ENCODE data around the gene XYLT1. TPM values are rescaled to one million over a fixed set of nuclear protein-coding genes. Genes with fewer than 3 reads are reported as not detected.

Gene XYLT1
- total RNA-seq, 1 donor from 2014 or later: 17.6 TPM

DNA sequence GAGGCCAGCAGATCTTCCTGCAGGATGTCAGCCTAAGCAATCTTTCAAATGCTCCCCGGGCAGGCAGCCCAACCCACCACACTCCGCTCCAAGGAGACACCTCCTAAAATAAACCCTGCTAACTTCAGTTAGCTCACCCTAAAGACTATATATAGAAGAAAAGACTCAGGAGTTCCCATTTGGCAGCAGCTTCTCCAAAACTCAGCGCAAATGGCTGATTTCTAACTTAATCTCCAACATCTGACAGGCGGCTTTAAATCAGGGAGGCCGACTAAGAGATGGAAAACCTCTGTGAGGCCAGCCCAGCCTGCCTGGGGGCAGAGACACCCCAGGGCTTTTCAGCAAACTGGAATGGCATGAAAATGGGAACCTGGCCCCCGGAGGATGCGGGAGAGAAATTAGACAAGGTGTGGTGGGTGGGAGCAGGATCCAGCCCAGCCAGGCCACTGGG, 91.6 kb downstream of the XYLT1 start:
- TF ChIP-seq, protein P1, sequence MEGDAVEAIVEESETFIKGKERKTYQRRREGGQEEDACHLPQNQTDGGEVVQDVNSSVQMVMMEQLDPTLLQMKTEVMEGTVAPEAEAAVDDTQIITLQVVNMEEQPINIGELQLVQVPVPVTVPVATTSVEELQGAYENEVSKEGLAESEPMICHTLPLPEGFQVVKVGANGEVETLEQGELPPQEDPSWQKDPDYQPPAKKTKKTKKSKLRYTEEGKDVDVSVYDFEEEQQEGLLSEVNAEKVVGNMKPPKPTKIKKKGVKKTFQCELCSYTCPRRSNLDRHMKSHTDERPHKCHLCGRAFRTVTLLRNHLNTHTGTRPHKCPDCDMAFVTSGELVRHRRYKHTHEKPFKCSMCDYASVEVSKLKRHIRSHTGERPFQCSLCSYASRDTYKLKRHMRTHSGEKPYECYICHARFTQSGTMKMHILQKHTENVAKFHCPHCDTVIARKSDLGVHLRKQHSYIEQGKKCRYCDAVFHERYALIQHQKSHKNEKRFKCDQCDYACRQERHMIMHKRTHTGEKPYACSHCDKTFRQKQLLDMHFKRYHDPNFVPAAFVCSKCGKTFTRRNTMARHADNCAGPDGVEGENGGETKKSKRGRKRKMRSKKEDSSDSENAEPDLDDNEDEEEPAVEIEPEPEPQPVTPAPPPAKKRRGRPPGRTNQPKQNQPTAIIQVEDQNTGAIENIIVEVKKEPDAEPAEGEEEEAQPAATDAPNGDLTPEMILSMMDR (IDR thresholded peaks at IDR 0.05): no peak
- Mint-ChIP-seq H3K9me3 (ENCODE audit: low read depth) (no peaks in the 10 kb centered on the region), H3K4me3 (ENCODE audit: unreplicated experiment) (peak overlapping the region; percentile 42), H3K27me3 (ENCODE audit: low read depth) (no peaks in the 10 kb centered on the region), H3K36me3 (ENCODE audit: low read depth) (no peaks in the 10 kb centered on the region), H3K27ac (ENCODE audit: unreplicated experiment) (peak overlapping the region; percentile 88), H3K4me1 (ENCODE audit: low read depth) (peaks cover 47% of the 10 kb centered on the region)
- DNase-seq (ENCODE audit: low spot score): no peak

DNA sequence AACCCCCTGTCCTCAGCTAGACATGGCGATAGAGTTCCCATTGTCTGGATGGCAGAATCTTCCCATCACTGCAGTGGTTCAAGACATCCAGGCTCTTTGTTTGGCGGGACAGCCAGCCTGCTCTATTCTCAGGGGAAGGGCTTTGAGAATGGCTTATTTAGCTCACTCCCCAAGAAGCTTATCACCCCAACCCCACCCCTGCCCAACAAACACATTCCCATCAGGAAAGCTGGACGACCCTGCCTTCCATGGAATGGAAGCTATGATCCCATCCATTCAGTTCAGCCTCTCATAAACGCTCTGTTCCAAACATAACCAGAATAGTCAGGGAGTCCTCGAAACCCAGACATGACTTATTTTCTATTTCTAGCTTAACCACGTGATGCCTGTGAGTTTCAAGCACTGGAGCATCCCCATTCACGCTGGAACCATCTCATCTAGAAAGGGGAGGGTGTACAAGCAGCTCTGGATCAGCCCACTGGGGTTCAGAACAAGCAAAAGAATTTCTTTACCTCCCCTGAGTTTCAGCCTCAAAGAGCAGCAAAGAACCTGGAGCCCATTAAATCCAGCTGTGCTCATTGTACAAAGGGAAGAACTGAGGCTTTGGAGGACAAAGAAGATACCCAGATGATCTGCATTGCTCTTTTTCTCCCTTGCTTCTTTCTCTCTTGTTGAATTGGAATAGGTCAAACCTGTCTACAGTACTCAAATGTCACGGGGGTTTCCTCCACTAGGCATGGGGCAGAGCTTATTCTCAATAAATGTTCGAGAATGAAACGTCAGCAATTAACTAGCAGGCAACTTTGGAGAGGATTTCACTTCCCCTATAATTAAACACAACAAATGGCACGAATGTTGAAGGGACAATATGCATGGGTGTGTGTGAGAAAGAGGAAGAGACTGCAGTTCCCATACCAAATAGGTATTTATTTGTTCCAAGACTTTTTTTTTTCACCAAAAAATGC, 93.1 kb downstream of the XYLT1 start:
- TF ChIP-seq, protein P1 (IDR thresholded peaks at IDR 0.05): no peak
- Mint-ChIP-seq H3K4me3 (ENCODE audit: unreplicated experiment) (no peak overlapping the region), H3K27me3 (ENCODE audit: low read depth) (no peaks in the 10 kb centered on the region), H3K27ac (ENCODE audit: unreplicated experiment) (peak overlapping the region; percentile 63), H3K9me3 (ENCODE audit: low read depth) (no peaks in the 10 kb centered on the region), H3K4me1 (ENCODE audit: low read depth) (peaks cover 39% of the 10 kb centered on the region), H3K36me3 (ENCODE audit: low read depth) (no peaks in the 10 kb centered on the region)
- DNase-seq (ENCODE audit: low spot score): no peak

DNA sequence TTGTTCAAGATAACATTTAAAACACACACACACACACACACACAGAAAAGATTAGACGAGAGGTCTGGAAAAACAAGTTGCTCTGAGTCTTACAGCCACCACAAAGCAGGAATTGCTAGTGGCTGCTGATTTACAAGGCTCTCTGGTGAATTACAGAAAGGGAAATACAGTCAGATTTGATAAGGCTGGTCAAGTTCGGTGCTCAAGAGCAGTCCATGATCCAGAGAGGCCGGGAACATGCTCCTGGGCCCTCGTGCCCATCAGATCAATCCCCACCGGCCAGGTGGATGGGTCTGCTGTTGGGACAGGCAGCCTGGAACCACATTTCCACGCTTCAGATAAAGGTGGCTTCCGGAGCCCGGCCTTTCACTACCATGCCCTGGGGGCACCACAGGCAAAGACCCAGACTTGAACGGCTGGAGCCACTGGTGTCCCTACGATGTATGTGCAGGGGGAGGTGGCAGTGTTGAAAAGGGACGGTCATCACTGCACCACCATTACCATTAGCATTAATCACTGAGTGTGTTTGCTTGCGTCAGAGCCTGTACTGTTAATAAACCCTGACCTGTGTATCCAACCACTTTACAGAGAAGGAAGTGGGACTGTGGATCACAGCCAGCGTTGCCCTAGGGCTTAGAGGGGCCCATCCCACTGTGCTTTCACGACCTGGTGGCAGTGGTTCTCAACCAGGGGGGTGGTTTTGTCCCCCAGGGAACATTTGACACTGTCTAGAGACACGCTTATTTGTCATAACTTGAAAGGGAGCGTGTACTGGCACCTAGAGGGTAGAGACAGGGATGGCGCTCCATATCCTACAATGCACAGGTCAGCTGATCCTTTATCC, 95.1 kb downstream of the XYLT1 start:
- H3K27me3 Mint-ChIP-seq (ENCODE audit: low read depth): no peaks in the 10 kb centered on the region
- H3K36me3 Mint-ChIP-seq (ENCODE audit: low read depth): no peaks in the 10 kb centered on the region
- TF ChIP-seq, protein P1 (IDR thresholded peaks at IDR 0.05): no peak
- H3K4me1 Mint-ChIP-seq (ENCODE audit: low read depth): peaks cover 38% of the 10 kb centered on the region
- H3K27ac Mint-ChIP-seq (ENCODE audit: unreplicated experiment): no peak overlapping the region
- no peaks in the 10 kb centered on the region for H3K9me3 Mint-ChIP-seq (ENCODE audit: low read depth)
- no peak overlapping the region for H3K4me3 Mint-ChIP-seq (ENCODE audit: unreplicated experiment)
- no peak for DNase-seq (ENCODE audit: low spot score)

DNA sequence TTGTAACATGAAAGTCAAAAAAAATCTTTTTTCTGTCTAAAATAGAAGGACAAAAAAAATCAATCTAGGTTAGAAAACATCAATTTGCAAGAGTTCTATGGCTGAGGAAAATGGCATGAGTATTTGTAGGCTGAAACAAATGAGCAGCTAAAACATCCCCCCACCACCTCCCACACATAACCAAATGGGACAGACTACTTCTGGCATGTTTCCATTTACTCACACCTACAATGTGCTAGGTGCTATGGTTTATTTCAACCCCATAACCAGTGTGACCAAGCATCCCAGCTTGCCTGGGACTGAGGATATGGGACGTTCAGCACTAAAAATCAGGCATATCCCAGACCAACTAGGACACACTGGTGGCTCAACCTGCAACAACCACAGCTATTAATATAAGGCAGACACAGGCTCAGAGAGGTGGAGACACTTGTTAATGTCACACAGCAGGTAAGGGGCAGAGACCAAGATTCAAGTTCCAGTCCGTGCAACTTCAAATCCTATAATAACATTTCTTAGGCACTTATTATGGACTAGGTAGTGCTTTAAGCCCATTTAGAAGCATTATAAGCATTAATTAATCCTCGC, 96.0 kb downstream of the XYLT1 start:
- no peaks in the 10 kb centered on the region for H3K9me3 Mint-ChIP-seq (ENCODE audit: low read depth)
- H3K4me1 Mint-ChIP-seq (ENCODE audit: low read depth): peaks cover 41% of the 10 kb centered on the region
- no peak for DNase-seq (ENCODE audit: low spot score)
- no peaks in the 10 kb centered on the region for H3K27me3 Mint-ChIP-seq (ENCODE audit: low read depth)
- no peak overlapping the region for H3K27ac Mint-ChIP-seq (ENCODE audit: unreplicated experiment)
- H3K36me3 Mint-ChIP-seq (ENCODE audit: low read depth): no peaks in the 10 kb centered on the region
- no peak overlapping the region for H3K4me3 Mint-ChIP-seq (ENCODE audit: unreplicated experiment)
- TF ChIP-seq, protein P1 (IDR thresholded peaks at IDR 0.05): no peak

DNA sequence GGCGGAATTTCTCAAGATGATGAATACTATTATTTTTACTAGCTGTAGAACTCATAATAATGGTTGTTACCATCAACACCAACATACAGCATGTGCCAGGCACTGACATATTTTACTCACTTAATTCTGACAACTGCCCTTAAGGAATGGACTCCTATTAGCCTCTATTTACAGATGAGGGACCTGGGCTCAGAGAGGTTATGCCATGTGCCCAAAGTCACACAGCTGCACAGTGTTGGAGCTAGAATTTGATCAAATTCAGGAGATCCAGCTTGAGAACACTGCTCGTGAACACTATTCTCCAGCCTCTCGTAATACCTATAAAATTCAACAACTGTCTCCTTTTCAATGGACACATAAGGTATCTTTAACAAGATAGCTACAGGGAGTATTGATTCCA, 97.2 kb downstream of the XYLT1 start:
- no peak for DNase-seq (ENCODE audit: low spot score)
- TF ChIP-seq, protein P1 (IDR thresholded peaks at IDR 0.05): no peak
- no peak overlapping the region for H3K27ac Mint-ChIP-seq (ENCODE audit: unreplicated experiment)
- no peaks in the 10 kb centered on the region for H3K27me3 Mint-ChIP-seq (ENCODE audit: low read depth)
- H3K4me3 Mint-ChIP-seq (ENCODE audit: unreplicated experiment): no peak overlapping the region
- H3K9me3 Mint-ChIP-seq (ENCODE audit: low read depth): no peaks in the 10 kb centered on the region
- H3K4me1 Mint-ChIP-seq (ENCODE audit: low read depth): peaks cover 35% of the 10 kb centered on the region
- H3K36me3 Mint-ChIP-seq (ENCODE audit: low read depth): no peaks in the 10 kb centered on the region
